ENCODE results near the gene KLRC3.
"Not testable (repeated sequence)": the region's sequence is repeated elsewhere in the genome, so short reads cannot be mapped to it uniquely, and the experiment has no call there.

The KLRC3 gene

GRCh38 chr12:10398168-10398567 is 22.2 kb downstream of the KLRC3 start:
- Histone ChIP-seq H3K27me3 (ENCODE audit: insufficient read depth, low read length, poor library complexity) (no peaks in the 10 kb centered on the region), H3K36me3 (ENCODE audit: control insufficient read depth, insufficient read depth, low read length) (no peaks in the 10 kb centered on the region), H3K4me3 (ENCODE audit: low read length) (no peak overlapping the region), H2BK5ac (ENCODE audit: low read length) (no peak overlapping the region), H3K79me1 (ENCODE audit: low read length) (no peaks in the 10 kb centered on the region), H3K4me2 (ENCODE audit: low read length) (no peak overlapping the region), H4K5ac (ENCODE audit: low read length) (no peak overlapping the region), H3K79me2 (ENCODE audit: control insufficient read depth, insufficient read depth, low read length) (no peaks in the 10 kb centered on the region), H3K4me1 (ENCODE audit: control insufficient read depth, low read depth, low read length) (no peaks in the 10 kb centered on the region), H2AK5ac (ENCODE audit: low read length) (no peak overlapping the region), H3K18ac (ENCODE audit: low read length) (no peak overlapping the region), H3K9ac (ENCODE audit: low read length) (no peak overlapping the region), H2BK120ac (ENCODE audit: low read depth, low read length) (no peak overlapping the region), H3K56ac (ENCODE audit: low read length) (no peak overlapping the region), H3K4ac (ENCODE audit: low read depth, low read length) (no peak overlapping the region), H3K23ac (ENCODE audit: low read length) (no peak overlapping the region), H3K27ac (ENCODE audit: low read depth, low read length) (no peak overlapping the region), H2BK15ac (replicated peaks; ENCODE audit: low read depth) (no peak overlapping the region), H4K8ac (ENCODE audit: low read depth, low read length) (no peak overlapping the region)
- whole genome bisulfite sequencing (ENCODE audit: extremely low coverage, insufficient coverage, low lambda C conversion rate): no CpG with 5 or more reads among the region's 2 CpGs
- DNase-seq: no peak

GRCh38 chr12:10397296-10397695 is 23.1 kb downstream of the KLRC3 start:
- no peak overlapping the region for H4K8ac ChIP-seq (ENCODE audit: low read depth, low read length)
- no peaks in the 10 kb centered on the region for H3K79me2 ChIP-seq (ENCODE audit: control insufficient read depth, insufficient read depth, low read length)
- H3K4me3 ChIP-seq (ENCODE audit: low read length): no peak overlapping the region
- no peak overlapping the region for H3K4me2 ChIP-seq (ENCODE audit: low read length)
- no peak for DNase-seq
- no peak overlapping the region for H2BK15ac ChIP-seq (replicated peaks; ENCODE audit: low read depth)
- no peaks in the 10 kb centered on the region for H3K4me1 ChIP-seq (ENCODE audit: control insufficient read depth, low read depth, low read length)
- no peak overlapping the region for H2BK120ac ChIP-seq (ENCODE audit: low read depth, low read length)
- H3K27me3 ChIP-seq (ENCODE audit: insufficient read depth, low read length, poor library complexity): no peaks in the 10 kb centered on the region
- no peak overlapping the region for H3K4ac ChIP-seq (ENCODE audit: low read depth, low read length)
- no peak overlapping the region for H4K5ac ChIP-seq (ENCODE audit: low read length)
- no peak overlapping the region for H2BK5ac ChIP-seq (ENCODE audit: low read length)
- H3K23ac ChIP-seq (ENCODE audit: low read length): no peak overlapping the region
- no peaks in the 10 kb centered on the region for H3K36me3 ChIP-seq (ENCODE audit: control insufficient read depth, insufficient read depth, low read length)
- WGBS (ENCODE audit: extremely low coverage, insufficient coverage, low lambda C conversion rate): no CpG with 5 or more reads among the region's 2 CpGs
- H3K56ac ChIP-seq (ENCODE audit: low read length): no peak overlapping the region
- H3K9ac ChIP-seq (ENCODE audit: low read length): no peak overlapping the region
- no peaks in the 10 kb centered on the region for H3K79me1 ChIP-seq (ENCODE audit: low read length)
- no peak overlapping the region for H3K18ac ChIP-seq (ENCODE audit: low read length)
- H2AK5ac ChIP-seq (ENCODE audit: low read length): no peak overlapping the region
- no peak overlapping the region for H3K27ac ChIP-seq (ENCODE audit: low read depth, low read length)

GRCh38 chr12:10396176-10396575 is 24.2 kb downstream of the KLRC3 start:
- H3K18ac ChIP-seq (ENCODE audit: low read length); H4K8ac ChIP-seq (ENCODE audit: low read depth, low read length); H3K4me2 ChIP-seq (ENCODE audit: low read length); H3K79me2 ChIP-seq (ENCODE audit: control insufficient read depth, insufficient read depth, low read length); H3K79me1 ChIP-seq (ENCODE audit: low read length); H2BK120ac ChIP-seq (ENCODE audit: low read depth, low read length); H3K36me3 ChIP-seq (ENCODE audit: control insufficient read depth, insufficient read depth, low read length); H3K27me3 ChIP-seq (ENCODE audit: insufficient read depth, low read length, poor library complexity); H3K4me3 ChIP-seq (ENCODE audit: low read length); H2AK5ac ChIP-seq (ENCODE audit: low read length); H2BK15ac ChIP-seq (replicated peaks; ENCODE audit: low read depth); H2BK5ac ChIP-seq (ENCODE audit: low read length); H3K4me1 ChIP-seq (ENCODE audit: control insufficient read depth, low read depth, low read length); DNase-seq; H3K4ac ChIP-seq (ENCODE audit: low read depth, low read length); H3K23ac ChIP-seq (ENCODE audit: low read length); H3K9ac ChIP-seq (ENCODE audit: low read length); H3K27ac ChIP-seq (ENCODE audit: low read depth, low read length); H3K56ac ChIP-seq (ENCODE audit: low read length); H4K5ac ChIP-seq (ENCODE audit: low read length): not testable (repeated sequence)
- WGBS (ENCODE audit: extremely low coverage, insufficient coverage, low lambda C conversion rate): 100% methylated on average over 1 of the region's 15 CpGs

GRCh38 chr12:10395390-10395998 is 24.9 kb downstream of the KLRC3 start:
- no CpG with 5 or more reads among the region's 6 CpGs for WGBS (ENCODE audit: extremely low coverage, insufficient coverage, low lambda C conversion rate)
- Histone ChIP-seq H3K36me3 (ENCODE audit: control insufficient read depth, insufficient read depth, low read length) (no peaks in the 10 kb centered on the region), H3K27ac (ENCODE audit: low read depth, low read length) (no peak overlapping the region), H3K79me1 (ENCODE audit: low read length) (no peaks in the 10 kb centered on the region), H2BK15ac (replicated peaks; ENCODE audit: low read depth) (no peak overlapping the region), H3K9ac (ENCODE audit: low read length) (no peak overlapping the region), H3K4me1 (ENCODE audit: control insufficient read depth, low read depth, low read length) (no peaks in the 10 kb centered on the region), H2BK5ac (ENCODE audit: low read length) (no peak overlapping the region), H3K4me3 (ENCODE audit: low read length) (no peak overlapping the region), H3K4ac (ENCODE audit: low read depth, low read length) (no peak overlapping the region), H4K5ac (ENCODE audit: low read length) (no peak overlapping the region), H3K79me2 (ENCODE audit: control insufficient read depth, insufficient read depth, low read length) (no peaks in the 10 kb centered on the region), H4K8ac (ENCODE audit: low read depth, low read length) (no peak overlapping the region), H2AK5ac (ENCODE audit: low read length) (no peak overlapping the region), H3K18ac (ENCODE audit: low read length) (no peak overlapping the region), H2BK120ac (ENCODE audit: low read depth, low read length) (no peak overlapping the region), H3K56ac (ENCODE audit: low read length) (no peak overlapping the region), H3K23ac (ENCODE audit: low read length) (no peak overlapping the region), H3K4me2 (ENCODE audit: low read length) (no peak overlapping the region), H3K27me3 (ENCODE audit: insufficient read depth, low read length, poor library complexity) (no peaks in the 10 kb centered on the region)
- DNase-seq: peak; percentile 78

- not testable (repeated sequence) for H3K27ac ChIP-seq (ENCODE audit: low read depth, low read length); H3K23ac ChIP-seq (ENCODE audit: low read length); H3K56ac ChIP-seq (ENCODE audit: low read length)
These were observed 25.8 kb downstream of the KLRC3 start for GRCh38 chr12:10394531-10395152.

GRCh38 chr12:10393291-10393690 is 27.1 kb downstream of the KLRC3 start:
- H3K18ac ChIP-seq (ENCODE audit: low read length): no peak overlapping the region
- H3K79me2 ChIP-seq (ENCODE audit: control insufficient read depth, insufficient read depth, low read length): no peaks in the 10 kb centered on the region
- no peak overlapping the region for H3K23ac ChIP-seq (ENCODE audit: low read length)
- no peak overlapping the region for H4K5ac ChIP-seq (ENCODE audit: low read length)
- no peak overlapping the region for H3K56ac ChIP-seq (ENCODE audit: low read length)
- no peak overlapping the region for H2BK5ac ChIP-seq (ENCODE audit: low read length)
- DNase-seq: no peak
- H2AK5ac ChIP-seq (ENCODE audit: low read length): no peak overlapping the region
- H3K27me3 ChIP-seq (ENCODE audit: insufficient read depth, low read length, poor library complexity): no peaks in the 10 kb centered on the region
- no peak overlapping the region for H4K8ac ChIP-seq (ENCODE audit: low read depth, low read length)
- no peak overlapping the region for H3K4me2 ChIP-seq (ENCODE audit: low read length)
- H3K4me3 ChIP-seq (ENCODE audit: low read length): no peak overlapping the region
- H3K4me1 ChIP-seq (ENCODE audit: control insufficient read depth, low read depth, low read length): no peaks in the 10 kb centered on the region
- H2BK15ac ChIP-seq (replicated peaks; ENCODE audit: low read depth): no peak overlapping the region
- H3K79me1 ChIP-seq (ENCODE audit: low read length): no peaks in the 10 kb centered on the region
- no peak overlapping the region for H3K27ac ChIP-seq (ENCODE audit: low read depth, low read length)
- no CpG with 5 or more reads among the region's 3 CpGs for WGBS (ENCODE audit: extremely low coverage, insufficient coverage, low lambda C conversion rate)
- no peak overlapping the region for H3K9ac ChIP-seq (ENCODE audit: low read length)
- no peak overlapping the region for H3K4ac ChIP-seq (ENCODE audit: low read depth, low read length)
- H3K36me3 ChIP-seq (ENCODE audit: control insufficient read depth, insufficient read depth, low read length): no peaks in the 10 kb centered on the region
- H2BK120ac ChIP-seq (ENCODE audit: low read depth, low read length): no peak overlapping the region

More at GRCh38 chr12:10394531-10395152, 25.8 kb downstream of the KLRC3 start:
- not testable (repeated sequence) for H3K36me3 ChIP-seq (ENCODE audit: control insufficient read depth, insufficient read depth, low read length); H2BK5ac ChIP-seq (ENCODE audit: low read length); H3K4me2 ChIP-seq (ENCODE audit: low read length); H3K4ac ChIP-seq (ENCODE audit: low read depth, low read length); H3K79me2 ChIP-seq (ENCODE audit: control insufficient read depth, insufficient read depth, low read length); H3K4me3 ChIP-seq (ENCODE audit: low read length); H3K27me3 ChIP-seq (ENCODE audit: insufficient read depth, low read length, poor library complexity); H3K4me1 ChIP-seq (ENCODE audit: control insufficient read depth, low read depth, low read length); H3K79me1 ChIP-seq (ENCODE audit: low read length); H4K8ac ChIP-seq (ENCODE audit: low read depth, low read length); H3K18ac ChIP-seq (ENCODE audit: low read length); H2BK120ac ChIP-seq (ENCODE audit: low read depth, low read length); H2BK15ac ChIP-seq (replicated peaks; ENCODE audit: low read depth); H4K5ac ChIP-seq (ENCODE audit: low read length); H3K9ac ChIP-seq (ENCODE audit: low read length); H2AK5ac ChIP-seq (ENCODE audit: low read length); DNase-seq
- WGBS (ENCODE audit: extremely low coverage, insufficient coverage, low lambda C conversion rate): no CpG with 5 or more reads among the region's 11 CpGs
